Nephron progenitor cell (in vitro differentiated cells): Measurements from ENCODE around the gene BTBD8.

Source experiments
- DNase-seq: peaks from one replicate; pipeline ENCODE4 v3.0.0; 2021
- H3K27ac Mint-ChIP-seq: 2 replicates; pipeline ENCODE4 v1.8.0; 2021; ENCODE audit warnings: mild to moderate bottlenecking, moderate library complexity, mixed read lengths
- H3K27me3 Mint-ChIP-seq: 2 replicates; pipeline ENCODE4 v1.8.0; 2021; ENCODE audit warnings: mild to moderate bottlenecking, low read depth, mixed read lengths; ENCODE audit not compliant: poor library complexity
- H3K36me3 Mint-ChIP-seq: 2 replicates; pipeline ENCODE4 v1.8.0; 2021; ENCODE audit warnings: low read depth, mixed read lengths
- H3K4me1 Mint-ChIP-seq: 2 replicates; pipeline ENCODE4 v1.8.0; 2021; ENCODE audit warnings: mixed read lengths
- H3K4me3 Mint-ChIP-seq: 2 replicates; pipeline ENCODE4 v1.8.0; 2021; ENCODE audit warnings: mild to moderate bottlenecking, moderate library complexity, mixed read lengths
- H3K9me3 Mint-ChIP-seq: 2 replicates; pipeline ENCODE4 v1.8.0; 2021; ENCODE audit warnings: mild to moderate bottlenecking, moderate library complexity, mixed read lengths
- CTCF ChIP-seq: fragments of 200-600 bp; sonication (generic); IDR thresholded peaks from 2 replicates; pipeline ENCODE4 v1.5.0; 2021; ENCODE audit warnings: antibody characterized with exemption

The BTBD8 gene

DNA sequence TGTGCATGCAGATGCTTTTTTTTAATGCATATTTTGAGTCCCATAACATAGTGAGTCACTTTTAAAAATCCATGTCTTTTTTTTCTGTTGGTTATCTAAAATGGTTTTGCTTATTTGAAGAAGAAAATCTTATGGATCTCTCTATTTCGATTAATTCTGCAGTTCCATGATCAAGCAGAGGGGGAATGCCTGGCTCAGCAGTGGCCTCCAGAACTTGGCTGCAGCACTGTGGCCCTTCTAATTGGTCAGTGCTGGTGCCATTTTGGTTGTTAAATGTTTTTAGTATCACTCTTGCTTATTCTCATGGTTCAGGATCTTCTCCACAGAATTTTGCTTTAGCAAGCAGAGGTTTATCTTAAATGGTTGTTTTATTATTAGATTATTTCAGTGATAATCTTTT, 39.2 kb upstream of the BTBD8 start:
- no peak overlapping the region for H3K27ac Mint-ChIP-seq
- H3K9me3 Mint-ChIP-seq, result no peaks in the 10 kb centered on the region
- no peaks in the 10 kb centered on the region for H3K27me3 Mint-ChIP-seq
- DNase-seq, result no peak
- peaks cover 9% of the 10 kb centered on the region for H3K4me1 Mint-ChIP-seq
- no peak overlapping the region for H3K4me3 Mint-ChIP-seq
- TF ChIP-seq CTCF, result no peak
- H3K36me3 Mint-ChIP-seq, result no peaks in the 10 kb centered on the region

DNA sequence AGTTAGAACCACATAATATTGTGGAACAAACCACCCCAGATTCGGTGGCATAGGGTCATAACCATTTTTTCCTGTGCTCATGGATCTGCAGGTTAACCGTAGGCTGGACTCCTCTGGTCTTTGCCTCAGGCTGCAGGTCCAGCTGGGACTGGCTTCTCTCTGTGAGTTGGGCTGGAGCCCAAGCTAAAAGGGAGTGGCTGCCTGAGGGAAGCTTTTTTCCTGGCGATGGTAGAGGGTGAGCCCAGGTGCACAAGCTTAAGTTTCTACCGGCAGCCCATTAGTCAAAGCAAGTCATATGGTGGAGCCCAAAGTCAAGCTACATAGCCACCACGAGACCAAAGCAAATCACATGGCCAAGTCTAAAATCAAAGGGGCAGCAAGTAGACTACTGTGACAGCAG, 36.5 kb upstream of the BTBD8 start:
- H3K9me3 Mint-ChIP-seq, result no peaks in the 10 kb centered on the region
- peaks cover 4% of the 10 kb centered on the region for H3K4me1 Mint-ChIP-seq
- DNase-seq, result no peak
- TF ChIP-seq CTCF, result no peak
- no peaks in the 10 kb centered on the region for H3K36me3 Mint-ChIP-seq
- no peak overlapping the region for H3K4me3 Mint-ChIP-seq
- no peak overlapping the region for H3K27ac Mint-ChIP-seq
- H3K27me3 Mint-ChIP-seq, result no peaks in the 10 kb centered on the region

- Mint-ChIP-seq H3K9me3 (no peaks in the 10 kb centered on the region), H3K36me3 (no peaks in the 10 kb centered on the region), H3K4me3 (no peak overlapping the region), H3K4me1 (peaks cover 4% of the 10 kb centered on the region), H3K27ac (no peak overlapping the region), H3K27me3 (no peaks in the 10 kb centered on the region)
- no peak for DNase-seq
- TF ChIP-seq CTCF, result no peak
Observed at GRCh38 chr1:92045766-92046495, 34.2 kb upstream of the BTBD8 start.

DNA sequence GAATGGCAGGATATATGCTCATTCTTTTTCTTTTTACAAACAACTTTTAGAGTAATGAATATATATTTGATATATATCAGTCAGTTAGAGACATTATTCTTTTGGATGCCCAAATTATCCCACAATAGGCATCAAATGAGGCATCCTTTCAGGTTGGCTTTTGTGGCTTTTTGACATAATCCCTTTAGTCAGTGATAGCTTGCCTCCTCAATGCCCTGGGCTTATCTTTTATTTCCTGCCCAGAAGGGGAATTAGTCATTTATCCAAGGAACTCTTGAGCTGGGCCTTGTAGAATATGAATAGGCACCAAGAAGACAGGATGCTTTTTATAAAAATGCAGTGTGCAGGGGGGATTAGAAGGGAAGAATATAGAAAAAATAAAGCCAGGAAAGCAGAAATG, 28.2 kb upstream of the BTBD8 start:
- H3K27me3 Mint-ChIP-seq, result peaks cover 4% of the 10 kb centered on the region
- TF ChIP-seq CTCF, result no peak
- no peak overlapping the region for H3K4me3 Mint-ChIP-seq
- no peak for DNase-seq
- H3K9me3 Mint-ChIP-seq, result no peaks in the 10 kb centered on the region
- no peaks in the 10 kb centered on the region for H3K36me3 Mint-ChIP-seq
- H3K4me1 Mint-ChIP-seq, result no peaks in the 10 kb centered on the region
- no peak overlapping the region for H3K27ac Mint-ChIP-seq

- TF ChIP-seq CTCF, result no peak
- Mint-ChIP-seq H3K36me3 (no peaks in the 10 kb centered on the region), H3K27ac (no peak overlapping the region), H3K4me3 (no peak overlapping the region), H3K9me3 (no peaks in the 10 kb centered on the region), H3K27me3 (no peaks in the 10 kb centered on the region), H3K4me1 (no peaks in the 10 kb centered on the region)
- DNase-seq, result no peak
Observed at GRCh38 chr1:92065042-92065441, 15.1 kb upstream of the BTBD8 start.

- H3K4me1 Mint-ChIP-seq, result no peaks in the 10 kb centered on the region
- H3K27ac Mint-ChIP-seq, result no peak overlapping the region
- H3K36me3 Mint-ChIP-seq, result no peaks in the 10 kb centered on the region
- H3K9me3 Mint-ChIP-seq, result no peaks in the 10 kb centered on the region
- H3K4me3 Mint-ChIP-seq, result no peak overlapping the region
- no peak for DNase-seq
- H3K27me3 Mint-ChIP-seq, result no peaks in the 10 kb centered on the region
- no peak for TF ChIP-seq CTCF
Observed at GRCh38 chr1:92066321-92066720, 13.8 kb upstream of the BTBD8 start.
